DMS53 treated with DMSO at 0.1 percent for 48 hours (cell line): ENCODE results near the gene TBC1D32.
"Not testable (repeated sequence)": the region's sequence is repeated elsewhere in the genome, so short reads cannot be mapped to it uniquely, and the experiment has no call there.

ENCODE experiments used
- DNase-seq: peaks from one replicate; lab custom pipeline; 2025; ENCODE audit not compliant: unreplicated experiment; lab: John Stamatoyannopoulos, UW

TBC1D32 gene

GRCh38 chr6:121236984-121237383, 97.3 kb downstream of the TBC1D32 start:
- no peak for DNase-seq

DNA sequence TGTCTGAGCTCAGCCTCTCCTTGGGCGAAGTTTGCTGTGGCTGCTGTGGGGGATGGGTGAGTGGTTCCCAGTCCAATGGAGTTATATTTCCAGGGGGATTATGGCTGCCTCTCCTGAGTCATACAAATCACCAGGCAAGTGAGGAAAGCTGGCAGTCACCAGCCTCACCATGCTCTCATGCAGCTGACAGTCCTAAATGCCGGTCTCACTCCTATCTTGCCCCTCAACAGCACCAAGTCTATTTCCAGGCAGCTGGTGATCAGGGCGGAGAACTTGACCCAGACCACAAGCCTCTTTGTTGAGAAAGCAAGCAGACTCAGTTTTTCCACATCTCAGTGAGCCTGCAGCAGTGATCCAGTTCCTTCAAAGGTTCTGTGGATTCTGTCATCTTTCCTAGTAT, 98.9 kb downstream of the TBC1D32 start:
- no peak for DNase-seq

DNA sequence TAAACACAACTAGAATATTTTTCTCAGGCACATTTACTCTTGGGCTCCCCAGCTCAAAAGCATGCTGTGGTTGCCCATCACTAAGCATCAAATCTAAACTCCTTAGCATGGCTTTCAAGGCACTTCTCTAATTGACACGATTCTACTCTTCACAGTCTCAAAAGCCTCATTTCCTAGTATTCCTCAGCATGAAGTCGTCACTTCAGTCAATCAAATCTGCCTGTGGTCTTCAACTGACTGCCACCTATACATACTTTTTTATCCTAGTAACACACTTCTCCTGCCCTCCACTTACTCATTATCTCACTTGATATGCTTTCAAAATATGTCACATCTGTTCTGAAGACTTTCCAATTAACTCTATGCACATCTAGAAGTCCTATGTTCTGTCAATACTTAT, 110.3 kb downstream of the TBC1D32 start:
- DNase-seq = no peak

DNA sequence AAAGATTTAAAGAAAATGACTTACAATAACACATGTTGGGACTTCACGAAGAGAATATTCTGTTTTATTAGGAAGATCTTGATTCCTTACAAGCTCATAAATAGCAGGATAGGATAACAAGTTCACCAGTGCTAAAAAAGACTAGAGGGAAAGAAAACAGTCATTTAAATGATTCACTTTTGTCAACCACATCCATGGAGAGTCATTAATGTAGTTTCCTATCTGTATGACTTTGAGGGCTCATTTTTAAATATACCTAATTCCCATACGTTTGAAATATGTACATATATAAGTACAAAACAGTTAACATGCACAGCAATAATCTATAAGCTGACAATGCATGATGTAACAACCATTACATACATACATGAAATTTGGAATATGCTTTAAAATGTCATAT, 111.1 kb downstream of the TBC1D32 start:
- DNase-seq = no peak

DNA sequence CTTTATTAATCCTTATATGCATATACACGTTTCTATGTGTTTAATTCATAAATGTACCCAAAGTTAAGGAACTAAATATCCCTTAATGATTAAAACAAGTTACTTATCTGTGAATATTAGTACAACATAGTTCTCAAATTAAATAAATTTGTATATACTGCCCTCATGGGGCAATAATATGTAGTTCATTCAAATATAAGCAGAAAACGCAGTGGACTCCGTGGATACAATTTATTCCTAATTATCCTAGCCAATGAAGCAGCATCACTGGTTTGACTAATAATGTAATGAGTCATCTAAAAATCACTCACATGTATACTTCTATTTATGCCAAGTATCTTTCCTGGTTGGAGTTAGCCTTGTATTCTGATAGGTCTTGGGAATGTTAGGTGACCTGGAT, 111.6 kb downstream of the TBC1D32 start:
- no peak for DNase-seq

GRCh38 chr6:121216928-121217327, 117.4 kb downstream of the TBC1D32 start:
- no peak for DNase-seq

DNA sequence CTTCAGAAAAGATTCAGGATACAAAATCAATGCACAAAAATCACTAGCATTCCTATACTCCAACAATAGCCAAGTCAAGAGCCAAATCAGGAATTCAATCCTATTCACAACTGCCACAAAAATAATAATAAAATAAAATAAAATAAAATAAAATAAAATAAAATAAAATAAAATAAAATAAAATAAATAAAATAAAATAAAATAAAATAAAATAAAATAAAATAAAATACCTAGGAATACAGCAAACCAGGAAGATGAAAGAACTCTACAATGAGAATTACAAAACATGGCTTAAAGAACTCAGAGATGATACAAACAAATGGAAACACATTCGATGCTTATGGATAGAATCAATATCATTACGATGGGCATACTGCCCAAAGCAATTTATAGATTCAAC, 120.9 kb downstream of the TBC1D32 start:
- DNase-seq = not testable (repeated sequence)

GRCh38 chr6:121210943-121211342, 123.3 kb downstream of the TBC1D32 start:
- DNase-seq = no peak

- no peak for DNase-seq
Measured at GRCh38 chr6:121205569-121205968, 128.7 kb downstream of the TBC1D32 start.

- DNase-seq = no peak
Measured at GRCh38 chr6:121201105-121201504, 133.2 kb downstream of the TBC1D32 start.

- not testable (repeated sequence) for DNase-seq
Measured at GRCh38 chr6:121196042-121196441, 138.2 kb downstream of the TBC1D32 start.

DNA sequence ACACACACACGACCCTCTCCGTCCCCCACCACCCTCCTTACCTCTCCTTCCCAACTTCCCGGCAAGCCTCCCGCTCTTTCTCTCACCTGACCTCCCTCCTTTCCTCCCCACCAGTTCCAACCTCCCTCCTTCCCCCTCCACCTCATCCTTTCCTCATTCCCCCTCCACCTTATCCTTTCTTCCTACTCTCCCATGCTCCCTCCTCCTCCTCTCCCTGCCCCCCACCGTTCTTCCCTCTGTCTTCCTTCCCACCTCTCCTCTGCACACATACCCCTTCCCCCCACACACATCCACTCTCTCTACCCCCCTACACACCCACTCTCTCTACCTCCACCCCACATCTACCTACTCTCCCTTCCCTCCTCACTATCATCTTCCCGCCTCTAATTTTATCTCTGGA, 144.2 kb downstream of the TBC1D32 start:
- no peak for DNase-seq

DNA sequence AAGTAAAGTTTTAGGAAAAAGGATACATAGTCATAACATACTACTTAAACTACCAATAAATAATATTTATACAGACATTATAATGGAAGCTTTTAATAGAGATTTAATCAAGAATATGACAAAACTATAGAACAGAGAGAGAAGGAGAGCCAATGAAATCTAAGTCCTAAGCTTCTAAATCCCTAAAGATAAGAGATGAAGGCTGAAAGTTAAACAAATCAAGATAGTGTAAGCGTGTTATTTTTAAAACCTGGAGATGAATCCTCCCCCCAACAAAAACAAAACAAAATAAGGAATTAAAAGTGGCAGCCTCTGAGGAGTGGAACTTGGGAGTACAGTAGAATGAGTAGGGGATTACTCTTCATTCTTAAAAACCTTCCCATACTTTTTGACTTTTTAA, 145.9 kb downstream of the TBC1D32 start:
- no peak for DNase-seq

GRCh38 chr6:121187833-121188200, 146.5 kb downstream of the TBC1D32 start:
- DNase-seq = no peak

- DNase-seq = no peak
Measured at GRCh38 chr6:121187200-121187832, 147.0 kb downstream of the TBC1D32 start.

DNA sequence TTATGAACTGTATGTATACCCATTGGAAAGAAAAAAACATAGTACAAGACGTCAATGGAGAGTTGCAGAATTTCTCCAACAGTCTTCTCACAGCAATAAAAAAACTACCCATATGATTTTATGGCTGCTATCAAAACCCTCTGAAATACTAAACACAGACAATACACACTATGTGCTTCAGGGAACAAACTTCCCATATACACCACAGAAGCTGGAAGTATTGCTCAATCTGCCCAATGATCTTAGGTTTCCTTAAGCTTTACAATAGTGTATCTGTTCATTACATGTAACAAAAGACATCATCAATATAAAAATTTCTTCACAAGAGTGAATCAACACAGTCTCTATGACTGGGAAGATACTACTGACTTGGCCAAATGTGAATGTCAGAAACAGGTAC, 150.5 kb downstream of the TBC1D32 start:
- DNase-seq = no peak

DNA sequence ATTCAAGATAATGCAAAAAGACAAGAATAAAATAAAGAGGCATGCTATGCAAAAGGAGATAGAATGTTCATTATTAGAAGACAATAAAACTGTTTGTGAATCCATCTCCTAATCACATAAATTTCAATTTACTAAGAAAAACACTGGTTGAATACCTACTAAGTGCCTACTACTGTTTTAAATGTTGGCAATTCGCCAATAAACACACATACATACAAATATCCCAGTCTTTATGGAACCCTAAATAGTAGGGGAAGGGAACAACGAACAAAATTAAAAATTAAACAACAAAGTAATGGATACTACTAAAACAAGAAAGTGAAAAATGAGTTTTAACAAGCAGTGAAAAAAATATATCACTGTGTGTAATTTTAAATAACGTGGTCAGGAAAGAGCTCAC, 158.5 kb downstream of the TBC1D32 start:
- DNase-seq = no peak

DNA sequence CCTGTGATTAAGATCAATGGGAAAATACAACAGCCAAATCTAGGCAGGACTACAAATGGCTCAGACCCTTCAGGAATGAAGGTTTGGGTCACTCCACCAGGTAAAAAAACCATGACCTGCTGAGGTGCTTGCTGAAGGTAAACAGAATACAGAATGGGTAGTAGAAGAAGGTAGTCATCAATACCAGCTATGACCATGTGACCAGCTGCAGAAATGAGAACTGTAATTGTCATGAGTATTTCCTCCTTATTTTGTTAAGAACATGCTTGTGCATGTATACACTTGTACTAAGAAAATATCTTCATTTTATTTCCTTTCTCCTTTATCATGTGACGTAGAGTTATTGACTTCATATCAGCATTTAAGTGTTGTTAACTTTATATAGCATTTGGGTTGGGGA, 161.8 kb downstream of the TBC1D32 start:
- DNase-seq = not testable (repeated sequence)

DNA sequence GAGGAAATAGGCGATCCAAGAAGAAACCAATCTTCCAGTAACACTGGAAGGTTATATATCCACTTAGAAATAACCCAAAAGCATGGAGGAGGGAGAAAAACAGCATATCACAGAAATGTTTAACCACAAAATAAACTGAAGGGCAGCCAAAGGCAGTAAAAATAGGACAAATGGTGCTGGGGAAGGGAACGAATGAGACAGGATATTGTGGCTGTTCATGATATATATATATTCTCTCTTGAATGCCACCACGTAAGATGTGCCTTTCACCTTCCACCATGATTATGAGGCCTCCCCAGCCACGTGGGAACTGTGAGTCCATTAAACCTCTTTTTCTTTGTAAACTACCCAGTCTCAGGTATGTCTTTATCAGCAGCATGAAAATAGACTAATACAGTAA, 162.4 kb downstream of the TBC1D32 start:
- DNase-seq = no peak

DNA sequence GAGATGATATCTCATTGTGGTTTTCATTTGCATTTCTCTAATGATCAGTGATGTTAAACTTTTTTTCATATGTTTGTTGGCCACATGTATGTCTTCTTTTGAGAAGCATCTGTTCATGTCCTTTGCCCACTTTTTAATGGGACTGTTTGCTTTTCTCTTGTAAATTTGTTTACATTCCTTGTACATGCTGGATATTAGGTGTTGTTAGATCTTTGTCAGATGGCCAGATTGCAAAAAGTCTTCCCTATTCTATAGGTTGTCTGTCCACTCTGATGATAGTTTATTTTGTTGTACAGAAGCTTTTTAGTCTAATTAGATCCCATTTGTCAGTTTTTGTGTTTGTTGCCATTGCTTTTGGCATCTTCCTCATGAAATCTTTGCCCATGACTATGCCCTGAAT, 172.4 kb downstream of the TBC1D32 start:
- DNase-seq = no peak

GRCh38 chr6:121160276-121160675, 174.0 kb downstream of the TBC1D32 start:
- no peak for DNase-seq

- DNase-seq = no peak
Measured at GRCh38 chr6:121158891-121159290, 175.4 kb downstream of the TBC1D32 start.

DNA sequence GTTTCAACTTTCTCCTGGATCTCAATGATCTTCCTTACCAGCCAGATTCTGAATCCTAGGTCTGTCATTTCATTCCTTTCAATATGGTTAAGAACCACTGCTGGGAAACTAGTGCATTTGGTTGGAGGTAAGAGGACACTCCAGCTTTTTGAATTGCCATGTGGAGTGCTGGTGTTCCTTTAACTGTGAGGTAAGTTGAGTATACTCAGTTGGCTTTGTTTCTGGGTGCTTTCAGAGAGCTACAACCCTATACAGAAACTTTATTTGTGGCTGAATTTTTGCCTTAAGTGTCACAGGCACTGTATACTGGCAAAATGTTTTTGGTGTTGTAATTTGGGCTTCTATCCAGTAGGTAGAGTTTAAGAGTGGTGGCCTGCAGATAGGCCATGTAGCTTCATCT, 175.8 kb downstream of the TBC1D32 start:
- no peak for DNase-seq

DNA sequence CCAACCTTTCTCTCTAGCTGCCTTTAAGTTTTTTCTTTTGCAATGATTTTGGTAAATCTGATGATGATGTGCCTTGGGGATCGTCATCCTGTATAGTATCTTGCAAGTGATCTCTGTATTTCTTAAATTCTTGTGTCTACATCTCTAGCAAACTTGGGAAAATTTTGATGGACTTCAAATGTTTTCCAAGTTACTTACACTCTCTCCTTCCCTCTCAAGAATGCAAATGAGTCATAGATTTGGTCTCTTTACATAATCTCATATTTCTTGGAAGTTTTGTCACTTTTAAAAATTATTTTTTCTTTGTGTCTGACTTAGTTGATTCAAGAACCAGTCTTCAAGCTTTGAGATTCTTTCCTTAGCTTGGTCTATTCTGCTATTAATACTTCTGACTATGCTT, 176.4 kb downstream of the TBC1D32 start:
- DNase-seq = no peak
